Measurements from ENCODE around the gene RET. TPM values are rescaled to one million over a fixed set of nuclear protein-coding genes. Genes with fewer than 3 reads are reported as not detected.

The RET gene
- total RNA-seq, 4 donors from 2014 or later: 0.27 to 2.1 (median 0.88) TPM

DNA sequence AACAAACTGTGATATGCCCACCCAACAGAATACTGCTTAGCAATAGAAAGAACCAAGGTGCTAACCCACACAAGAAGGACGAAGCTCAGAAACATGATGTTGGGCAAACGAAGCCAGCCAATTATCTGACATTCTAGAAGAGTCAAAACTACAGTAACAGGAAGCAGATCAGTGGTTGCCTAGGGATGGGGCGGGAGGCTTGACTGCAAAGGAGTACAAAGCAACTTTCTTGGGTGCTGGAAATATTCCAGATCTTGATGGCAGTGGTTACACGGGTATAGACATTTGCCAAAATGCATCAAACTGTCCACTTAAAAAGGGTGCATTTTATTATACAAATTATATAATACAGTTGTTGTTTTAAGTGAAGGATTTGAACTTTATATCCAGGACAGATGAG lies 41.1 kb upstream of the RET start:
- no peak for DNase-seq

DNA sequence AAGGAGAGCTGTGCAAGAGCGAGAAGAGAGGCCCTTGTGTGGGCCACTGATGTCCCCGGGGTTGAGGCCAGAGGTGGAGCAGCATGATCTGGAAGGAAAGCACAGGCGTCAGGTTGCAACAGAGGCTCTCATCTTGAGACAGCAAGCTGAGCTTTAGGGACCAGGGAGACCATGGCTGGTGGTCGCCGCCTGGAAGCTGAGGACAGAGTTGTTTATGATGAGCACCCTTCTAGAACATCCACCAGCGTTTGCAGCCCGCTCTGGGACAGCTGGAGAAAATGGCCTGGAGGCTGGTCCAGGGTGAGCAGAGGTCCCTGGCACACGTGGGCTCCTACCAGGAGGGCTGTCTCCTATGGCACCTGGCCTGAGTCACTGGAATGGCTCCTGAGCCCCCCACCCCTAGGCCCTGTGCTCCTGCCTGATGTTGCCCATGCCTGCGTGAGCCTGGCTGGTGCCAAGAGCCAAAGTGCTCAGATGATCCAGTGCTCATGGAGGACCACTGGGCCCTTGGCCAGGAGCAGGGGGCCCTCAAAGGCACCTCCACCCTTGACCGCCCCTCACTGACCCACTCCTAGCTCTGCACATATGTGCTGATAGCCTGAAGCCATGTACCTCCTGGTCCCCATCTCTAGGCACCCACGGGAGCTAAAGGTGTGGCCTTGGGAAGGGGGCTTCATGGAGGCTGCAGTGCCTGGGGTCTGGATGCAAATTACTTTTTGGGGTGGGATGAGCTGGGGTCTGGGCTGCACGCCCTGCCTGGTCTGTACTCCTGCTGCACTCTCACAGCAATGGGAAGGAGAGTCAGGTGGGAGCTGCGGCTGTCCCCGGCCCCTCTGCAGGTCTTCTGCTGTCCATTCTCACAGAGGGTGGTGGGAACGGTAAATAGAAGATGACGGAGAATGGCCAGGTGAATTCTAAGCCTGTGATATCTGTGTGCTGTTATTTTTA lies 40.1 kb upstream of the RET start:
- H3K27me3 ChIP-seq: no peaks in the 10 kb centered on the region
- intact Hi-C loops (cut with DNase I): no loop called here
- H3K27ac ChIP-seq: no peak overlapping the region
- H3K4me3 ChIP-seq (replicated peaks in 1 of 3): no peak overlapping the region
- no peaks in the 10 kb centered on the region for H3K4me1 ChIP-seq
- H3K9me3 ChIP-seq: no peaks in the 10 kb centered on the region
- no peaks in the 10 kb centered on the region for H3K36me3 ChIP-seq
- DNase-seq: no peak
- TF ChIP-seq, protein P1, sequence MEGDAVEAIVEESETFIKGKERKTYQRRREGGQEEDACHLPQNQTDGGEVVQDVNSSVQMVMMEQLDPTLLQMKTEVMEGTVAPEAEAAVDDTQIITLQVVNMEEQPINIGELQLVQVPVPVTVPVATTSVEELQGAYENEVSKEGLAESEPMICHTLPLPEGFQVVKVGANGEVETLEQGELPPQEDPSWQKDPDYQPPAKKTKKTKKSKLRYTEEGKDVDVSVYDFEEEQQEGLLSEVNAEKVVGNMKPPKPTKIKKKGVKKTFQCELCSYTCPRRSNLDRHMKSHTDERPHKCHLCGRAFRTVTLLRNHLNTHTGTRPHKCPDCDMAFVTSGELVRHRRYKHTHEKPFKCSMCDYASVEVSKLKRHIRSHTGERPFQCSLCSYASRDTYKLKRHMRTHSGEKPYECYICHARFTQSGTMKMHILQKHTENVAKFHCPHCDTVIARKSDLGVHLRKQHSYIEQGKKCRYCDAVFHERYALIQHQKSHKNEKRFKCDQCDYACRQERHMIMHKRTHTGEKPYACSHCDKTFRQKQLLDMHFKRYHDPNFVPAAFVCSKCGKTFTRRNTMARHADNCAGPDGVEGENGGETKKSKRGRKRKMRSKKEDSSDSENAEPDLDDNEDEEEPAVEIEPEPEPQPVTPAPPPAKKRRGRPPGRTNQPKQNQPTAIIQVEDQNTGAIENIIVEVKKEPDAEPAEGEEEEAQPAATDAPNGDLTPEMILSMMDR (IDR thresholded peaks at IDR 0.05): no peak
- TF ChIP-seq POLR2A (IDR thresholded peaks at IDR 0.05): no peak
- WGBS, 2 donors: 82 to 84% methylated on average over 12 to 13 of the region's 16 CpGs

More for the DNA sequence above, 41.1 kb upstream of the RET start:
- Histone ChIP-seq H3K27ac (no peak overlapping the region), H3K9me3 (no peaks in the 10 kb centered on the region), H3K27me3 (no peaks in the 10 kb centered on the region), H3K36me3 (no peaks in the 10 kb centered on the region), H3K4me3 (replicated peaks in 1 of 3) (no peak overlapping the region), H3K4me1 (no peaks in the 10 kb centered on the region)
- intact Hi-C loops (cut with DNase I): no loop called here
- WGBS, 2 donors: 55 to 64% methylated on average over 4 of the region's 4 CpGs
- TF ChIP-seq POLR2A (IDR thresholded peaks at IDR 0.05): no peak
- TF ChIP-seq, protein P1 (IDR thresholded peaks at IDR 0.05): no peak

DNA sequence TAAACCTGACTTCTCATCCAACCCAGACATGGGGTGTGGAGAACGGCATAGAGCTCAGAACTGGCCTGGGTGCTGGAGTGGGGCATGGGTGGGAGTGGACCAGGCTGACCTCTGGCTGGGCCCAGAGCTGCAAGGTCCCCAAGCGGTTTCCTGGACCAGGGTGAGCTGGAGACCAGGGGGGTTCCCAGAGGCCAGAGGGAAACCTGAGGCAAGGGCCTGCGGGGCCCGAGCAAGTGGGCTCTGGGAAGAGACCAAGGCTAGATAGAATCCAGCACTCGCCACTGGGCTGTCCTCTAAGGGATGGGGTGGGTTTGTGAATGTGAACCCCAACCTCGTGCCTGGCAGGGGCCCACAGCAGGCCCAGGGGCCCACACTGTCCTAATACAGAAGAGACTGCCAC lies 39.4 kb upstream of the RET start:
- DNase-seq: no peak
- intact Hi-C loops (cut with DNase I): no loop called here
- no peaks in the 10 kb centered on the region for H3K4me1 ChIP-seq
- H3K9me3 ChIP-seq: no peaks in the 10 kb centered on the region
- TF ChIP-seq, protein P1 (IDR thresholded peaks at IDR 0.05): no peak
- no peak for TF ChIP-seq POLR2A (IDR thresholded peaks at IDR 0.05)
- H3K27me3 ChIP-seq: no peaks in the 10 kb centered on the region
- H3K4me3 ChIP-seq (replicated peaks in 1 of 3): no peak overlapping the region
- H3K36me3 ChIP-seq: no peaks in the 10 kb centered on the region
- no peak overlapping the region for H3K27ac ChIP-seq
- 88 to 92% methylated on average over 6 of the region's 6 CpGs for WGBS, 2 donors

DNA sequence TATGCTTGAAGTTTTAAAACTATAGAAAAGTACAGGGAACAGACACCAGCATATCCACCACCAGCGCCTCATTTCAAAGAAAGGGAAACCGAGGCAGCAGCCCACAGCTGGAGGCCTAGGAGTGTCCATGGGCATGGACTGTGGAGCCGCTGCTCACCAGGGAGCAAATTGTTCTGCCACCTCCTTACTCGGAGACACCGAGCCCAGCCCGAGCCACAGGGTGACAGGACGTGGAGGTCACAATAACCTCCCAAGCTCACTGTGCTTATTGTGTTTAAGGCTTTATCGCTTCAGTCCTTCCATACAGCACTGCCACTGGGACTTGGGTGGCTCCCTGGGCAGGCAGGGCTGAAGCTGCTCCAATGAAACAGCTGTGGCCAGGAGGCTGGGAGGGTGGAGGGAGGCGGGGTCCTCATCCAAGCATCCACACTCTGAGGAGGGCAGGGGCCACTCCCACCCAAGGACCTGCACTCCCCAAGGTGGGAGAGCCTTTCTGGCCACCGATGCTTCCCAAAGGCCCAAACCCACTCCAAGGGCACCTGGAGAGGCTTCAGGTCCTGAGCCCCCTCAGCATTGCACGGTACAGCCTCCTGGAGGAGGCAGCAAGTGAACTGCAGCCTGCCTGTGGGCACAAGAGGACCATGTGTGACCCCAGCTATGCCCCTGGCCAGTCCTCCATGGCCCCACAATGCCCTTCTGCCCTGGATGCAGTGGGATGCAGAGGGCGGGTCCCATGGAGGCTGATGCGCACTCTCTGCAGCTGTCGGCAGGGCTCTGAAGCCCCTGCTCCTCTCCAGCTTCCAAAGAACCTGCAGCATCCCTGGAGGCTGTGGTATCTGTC lies 38.7 kb upstream of the RET start:
- WGBS, 2 donors: 88 to 98% methylated on average over 9 to 11 of the region's 14 CpGs
- Histone ChIP-seq H3K27ac (no peak overlapping the region), H3K4me3 (replicated peaks in 1 of 3) (no peak overlapping the region), H3K4me1 (no peaks in the 10 kb centered on the region), H3K9me3 (no peaks in the 10 kb centered on the region), H3K27me3 (no peaks in the 10 kb centered on the region), H3K36me3 (no peaks in the 10 kb centered on the region)
- no peak for DNase-seq
- no peak for TF ChIP-seq POLR2A (IDR thresholded peaks at IDR 0.05)
- TF ChIP-seq, protein P1 (IDR thresholded peaks at IDR 0.05): no peak
- intact Hi-C loops (cut with DNase I): no loop called here

Data from thyroid gland (tissue), 4 donors.